ENCODE measurements around the gene CPNE4.
"Not testable (repeated sequence)": the region's sequence is repeated elsewhere in the genome, so short reads cannot be mapped to it uniquely, and the experiment has no call there.

The CPNE4 gene

DNA sequence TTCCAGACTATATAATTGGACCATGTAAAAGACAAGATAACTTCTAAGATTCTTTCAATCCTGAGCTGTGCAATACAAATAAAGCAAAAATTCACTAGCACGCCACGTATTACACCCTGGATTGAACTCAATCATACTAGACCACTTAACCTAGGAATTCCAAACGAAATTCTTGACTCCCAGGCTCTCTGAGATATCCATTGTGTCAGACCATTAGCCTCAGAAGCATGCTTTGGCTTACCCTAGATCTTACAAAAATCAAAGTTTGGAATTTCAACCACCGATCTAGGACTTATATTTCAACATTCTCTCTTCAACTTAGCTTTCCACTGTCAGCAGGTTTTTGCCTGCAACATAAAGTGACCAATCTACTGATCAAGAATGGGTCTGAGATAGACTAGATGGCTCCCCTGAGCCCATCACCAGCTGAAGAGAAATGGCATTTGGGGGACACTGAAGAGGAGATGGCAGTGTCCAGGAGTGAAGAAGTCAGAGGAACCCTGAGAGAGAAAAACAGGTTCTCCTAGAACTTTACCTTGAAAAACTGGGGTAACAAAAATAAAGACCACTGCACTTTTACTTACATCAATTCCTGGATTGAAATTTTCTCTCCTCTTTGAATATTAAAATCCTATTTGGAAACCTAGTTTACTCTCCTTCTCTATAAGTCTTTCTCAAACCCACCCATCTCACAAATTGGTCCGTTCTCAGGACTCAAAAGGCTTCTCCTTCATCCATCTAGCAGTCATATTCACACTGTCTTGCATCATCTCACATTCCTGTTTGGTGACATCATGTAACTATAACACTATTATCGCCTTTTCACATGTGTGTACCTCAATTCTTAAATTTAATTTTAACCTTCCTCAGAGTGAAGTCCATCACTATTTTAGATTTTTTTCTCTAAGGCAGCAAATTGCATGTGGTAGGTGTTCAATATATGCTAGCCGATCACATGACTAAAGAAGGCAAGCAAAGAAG, 18.5 kb downstream of the CPNE4 start:
- no peak for DNase-seq

DNA sequence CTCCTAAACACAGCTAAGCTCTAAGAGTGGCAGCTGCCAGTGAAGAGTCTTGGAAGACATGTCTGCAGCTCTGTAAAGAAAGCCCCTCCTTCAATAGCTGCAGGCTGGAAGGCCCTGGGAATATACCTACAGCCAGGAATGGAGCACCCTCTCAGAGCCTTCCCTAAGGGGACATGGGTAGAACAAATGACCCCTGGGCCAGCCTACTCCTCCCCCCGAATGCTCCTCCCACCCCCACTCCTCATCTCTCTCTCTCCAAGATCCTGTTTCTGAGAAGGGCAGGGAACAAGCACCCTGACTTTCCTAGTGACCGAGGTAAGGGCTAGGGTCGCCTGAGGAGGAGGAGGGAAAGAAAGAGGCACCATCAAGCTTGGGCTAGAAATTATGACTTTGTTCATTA, 20.7 kb downstream of the CPNE4 start:
- no peak for DNase-seq

DNA sequence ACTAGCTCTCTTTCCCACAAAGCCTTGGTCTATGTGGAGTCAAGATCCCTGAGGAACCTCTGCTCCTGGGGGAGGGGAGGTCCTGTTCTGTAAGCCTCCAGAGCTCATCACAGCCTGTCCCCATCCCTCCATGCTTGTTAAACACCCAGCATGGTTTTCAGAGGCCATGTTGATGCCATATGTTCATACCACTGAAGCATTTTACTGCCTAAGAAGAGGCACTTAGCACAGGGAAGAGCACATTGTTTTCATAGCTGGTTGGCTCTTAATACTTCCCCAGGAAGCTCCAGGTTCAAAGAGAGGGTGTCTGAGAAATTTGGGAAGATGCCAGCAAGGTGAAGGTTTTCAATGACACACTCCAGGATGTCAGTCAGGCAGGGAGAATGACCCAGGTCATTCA, 25.6 kb downstream of the CPNE4 start:
- no peak for DNase-seq

DNA sequence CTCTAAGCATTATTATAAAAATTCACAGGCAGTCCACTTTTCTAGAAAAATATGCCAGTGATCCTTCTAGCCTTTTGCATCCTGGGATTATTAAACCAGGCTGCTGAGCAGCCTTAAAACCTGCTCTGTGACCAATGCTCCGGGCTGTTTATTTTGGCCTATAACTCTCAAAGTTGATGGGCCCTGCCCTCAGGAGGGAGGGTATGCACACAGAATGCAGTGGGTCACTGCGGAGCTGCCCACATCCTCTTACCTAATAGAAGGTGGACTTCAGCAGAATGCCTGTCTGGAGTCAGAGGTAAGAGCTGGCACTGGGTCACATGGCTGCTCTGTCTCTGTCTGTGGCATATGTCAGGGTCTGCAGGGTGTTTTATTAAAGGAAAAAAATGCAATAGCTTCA, 26.0 kb downstream of the CPNE4 start:
- DNase-seq: no peak

DNA sequence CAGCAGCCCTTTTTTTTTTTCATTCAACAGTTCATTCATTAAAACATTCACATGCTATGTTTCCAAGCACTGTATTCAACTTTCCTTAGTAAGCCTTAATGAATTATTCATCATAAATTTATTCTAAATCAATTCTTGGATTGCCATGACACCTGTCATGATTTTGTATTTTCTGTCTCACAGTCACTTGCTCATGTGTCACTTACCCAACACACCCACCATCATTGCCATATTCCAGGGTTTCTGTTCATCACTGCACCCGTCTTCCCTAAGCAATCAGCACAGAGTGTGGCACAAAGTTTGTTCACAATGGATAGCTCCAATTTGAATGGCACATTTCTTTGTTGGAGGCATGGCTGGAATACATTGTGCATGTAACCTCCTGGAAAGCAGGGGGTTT, 27.2 kb downstream of the CPNE4 start:
- no peak for DNase-seq

DNA sequence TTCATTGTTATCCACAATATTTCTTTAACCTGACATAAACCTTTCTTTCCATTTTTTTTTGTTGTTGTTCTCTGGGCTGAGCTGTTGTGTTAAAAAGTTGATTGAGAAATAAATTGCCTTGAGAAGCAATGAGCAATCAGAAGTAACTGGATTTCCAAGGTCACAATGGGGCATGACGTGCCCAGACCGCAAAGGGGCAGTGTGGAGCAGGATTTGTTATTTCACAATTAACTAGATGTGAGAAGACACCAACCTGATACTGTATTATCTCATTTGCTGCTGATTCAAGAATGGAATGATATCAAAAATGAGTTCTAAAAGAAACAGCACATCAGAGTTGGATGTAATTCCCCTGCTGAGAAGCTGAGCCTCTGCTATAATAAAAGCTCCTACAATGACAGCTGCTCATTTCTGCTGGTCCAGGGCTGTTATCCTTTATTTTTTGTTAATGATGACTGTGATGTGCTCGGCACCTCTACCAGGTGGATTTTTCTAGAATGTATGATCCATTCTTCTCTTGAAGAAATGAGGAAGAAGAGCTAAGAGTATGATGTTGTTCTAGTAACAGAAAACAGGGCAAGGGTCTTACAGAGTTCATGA, 28.1 kb downstream of the CPNE4 start:
- no peak for DNase-seq

DNA sequence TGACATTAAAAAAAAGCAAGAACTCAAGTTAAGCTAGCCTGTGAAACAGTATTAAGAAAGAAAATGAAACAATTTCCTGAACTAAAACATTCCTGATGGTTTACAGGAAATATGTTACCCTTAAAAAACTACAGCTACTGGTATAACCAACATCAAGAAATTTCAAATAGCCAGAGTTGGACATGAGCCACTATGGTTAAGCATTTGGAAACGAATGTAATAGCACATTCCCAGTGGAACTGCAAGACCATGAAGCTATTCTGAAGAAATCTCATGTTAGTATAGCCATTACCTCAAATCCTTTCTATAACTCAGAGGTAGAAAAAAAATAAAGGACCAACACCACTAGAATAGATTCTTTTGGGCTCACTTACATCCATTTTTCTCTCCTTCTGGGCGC, 30.2 kb downstream of the CPNE4 start:
- no peak for DNase-seq

DNA sequence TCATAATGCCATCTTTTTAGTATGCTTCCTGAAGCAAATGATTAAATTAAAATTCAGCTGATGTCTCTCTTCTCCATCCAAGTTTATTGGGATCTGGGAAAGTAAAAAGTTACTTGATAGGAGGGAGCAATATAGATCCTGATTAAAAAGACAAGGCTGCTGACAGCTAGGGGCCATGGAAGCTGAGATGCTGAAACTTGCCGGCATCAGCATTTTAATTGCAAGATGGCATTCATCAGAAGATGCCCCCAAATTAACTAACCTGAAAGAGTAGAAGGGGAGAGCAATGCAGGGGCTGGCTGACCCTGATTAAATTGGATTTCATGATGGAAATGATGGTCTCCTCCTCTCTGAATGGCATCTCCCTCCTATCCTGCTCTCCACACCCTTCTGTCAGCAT, 31.1 kb downstream of the CPNE4 start:
- no peak for DNase-seq

DNA sequence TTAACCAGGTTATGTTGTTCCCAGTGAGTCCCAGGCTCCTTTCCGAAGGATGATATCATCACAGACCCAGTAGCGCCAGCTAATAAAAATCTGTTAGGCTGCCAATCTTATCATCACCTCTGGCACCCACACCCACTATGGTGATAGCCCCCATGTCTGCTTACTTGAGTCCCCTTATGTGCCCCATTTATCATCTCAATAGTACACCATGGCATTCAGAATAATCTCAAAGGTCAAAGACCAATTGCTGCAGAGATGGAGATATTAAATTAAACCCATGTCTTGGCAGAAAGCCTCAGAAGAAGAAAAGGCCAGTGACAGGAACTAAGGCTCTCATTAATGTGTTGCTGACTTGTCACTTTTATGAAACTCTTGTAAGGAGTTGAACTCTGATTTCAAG, 32.8 kb downstream of the CPNE4 start:
- DNase-seq: no peak

DNA sequence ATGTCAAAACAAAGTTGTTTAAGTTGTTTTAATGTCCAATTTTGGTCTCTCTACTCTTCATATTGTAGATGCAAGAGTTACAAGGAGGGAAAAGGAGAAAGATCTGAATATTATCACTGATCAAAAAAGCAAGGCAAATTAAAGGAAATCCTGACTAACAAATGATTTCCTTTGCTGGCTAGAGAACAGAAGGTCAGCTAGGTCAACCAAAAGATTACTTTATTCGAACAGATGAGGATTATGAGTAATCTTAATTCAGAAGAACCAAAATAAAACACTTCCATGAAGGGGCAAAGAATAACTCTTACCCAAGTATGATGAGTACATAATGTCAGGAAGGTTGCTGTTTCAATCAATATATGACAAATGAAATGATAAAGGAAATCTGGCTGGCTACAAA, 33.8 kb downstream of the CPNE4 start:
- no peak for DNase-seq

DNA sequence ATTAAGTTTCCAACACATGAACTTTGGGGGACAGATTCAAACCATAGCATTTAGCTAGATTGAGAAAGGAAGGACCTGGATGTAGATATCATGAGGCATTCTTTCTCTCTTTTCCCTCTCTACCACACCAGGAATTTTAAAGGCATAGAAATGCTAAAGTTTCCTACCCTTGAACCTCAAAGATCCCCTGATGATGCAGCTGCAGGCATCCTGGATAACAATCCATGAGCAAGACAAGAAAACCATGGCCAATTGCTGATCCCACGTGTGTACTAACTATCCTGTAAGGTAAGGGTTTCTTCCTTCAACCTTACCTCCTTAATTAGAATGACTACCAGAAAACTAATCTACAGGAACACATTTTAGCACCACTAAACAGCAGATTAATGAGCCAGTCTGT, 36.8 kb downstream of the CPNE4 start:
- DNase-seq: no peak

DNA sequence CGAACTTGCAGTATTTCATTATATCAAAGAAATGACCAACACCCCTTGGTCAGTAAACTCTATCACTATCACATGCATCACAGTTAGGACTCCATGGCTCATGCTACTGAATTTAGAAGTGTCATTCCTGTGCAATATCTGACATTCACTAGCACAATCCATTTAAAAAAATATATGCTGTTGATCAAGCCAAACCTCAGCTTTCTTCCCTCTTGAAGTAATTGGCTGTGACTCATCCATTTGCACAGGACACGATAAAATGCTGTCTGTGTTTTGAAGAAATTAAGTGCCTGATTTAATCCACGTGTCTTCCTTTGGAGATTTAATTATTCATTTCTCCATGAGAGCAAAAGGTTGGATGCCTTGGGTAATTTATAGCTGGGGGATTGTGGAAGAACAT, 38.9 kb downstream of the CPNE4 start:
- no peak for DNase-seq

DNA sequence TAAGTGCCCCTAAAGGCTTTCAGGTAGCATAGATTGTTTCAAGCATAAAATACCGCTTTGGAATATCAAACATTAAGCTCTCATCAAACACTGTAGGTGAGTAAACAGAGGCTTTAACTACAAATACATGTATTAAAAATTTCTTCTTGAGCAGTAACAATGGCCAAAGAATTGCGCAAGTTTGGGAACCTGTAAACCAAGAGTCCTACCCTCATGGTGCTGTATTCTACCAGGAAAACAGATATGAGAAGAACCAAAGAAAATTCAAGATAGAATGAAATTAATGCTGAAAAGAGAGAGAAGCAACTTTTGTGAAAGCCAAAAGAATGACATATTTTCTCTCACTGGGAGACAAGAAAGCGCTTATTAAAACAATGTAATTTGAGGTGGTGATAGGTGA, 45.5 kb downstream of the CPNE4 start:
- DNase-seq: no peak

DNA sequence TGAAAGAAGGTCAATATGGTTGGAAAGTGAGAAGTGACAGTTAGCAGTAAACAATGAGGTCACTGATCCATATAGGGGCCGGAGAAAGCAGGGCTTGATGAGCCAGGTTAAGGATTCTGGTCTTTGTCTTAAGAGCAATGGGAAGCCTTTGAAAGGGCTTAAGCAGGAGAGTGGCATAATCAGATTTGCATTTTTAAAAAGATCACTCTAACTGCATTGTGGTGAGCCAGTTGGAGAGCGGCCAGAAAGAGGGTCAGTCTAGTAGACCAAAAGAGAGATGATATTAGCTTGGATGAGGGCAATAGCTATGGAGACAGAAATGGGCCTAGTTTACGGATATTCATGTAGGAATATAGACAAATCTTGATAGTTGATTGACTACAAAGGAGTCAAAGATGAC, 46.6 kb downstream of the CPNE4 start:
- no peak for DNase-seq

DNA sequence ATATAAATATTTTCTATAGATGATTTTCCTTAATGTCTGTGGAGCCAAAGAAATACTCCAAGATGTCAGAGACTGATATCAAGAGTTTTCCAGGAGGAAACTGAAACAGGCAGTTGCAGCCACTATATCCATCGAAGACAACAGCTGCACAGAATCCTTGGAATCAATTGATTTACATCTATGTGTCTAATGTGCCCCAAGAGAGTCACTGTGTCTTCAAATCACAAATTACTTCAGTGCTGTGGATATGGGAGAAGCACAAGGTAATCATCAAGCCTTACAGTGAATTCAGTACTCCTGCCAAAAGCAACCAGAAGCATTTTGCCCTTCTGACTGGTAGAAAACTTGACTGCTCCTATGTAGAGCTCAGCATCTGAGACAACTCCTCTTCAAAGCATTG, 51.1 kb downstream of the CPNE4 start:
- no peak for DNase-seq

DNA sequence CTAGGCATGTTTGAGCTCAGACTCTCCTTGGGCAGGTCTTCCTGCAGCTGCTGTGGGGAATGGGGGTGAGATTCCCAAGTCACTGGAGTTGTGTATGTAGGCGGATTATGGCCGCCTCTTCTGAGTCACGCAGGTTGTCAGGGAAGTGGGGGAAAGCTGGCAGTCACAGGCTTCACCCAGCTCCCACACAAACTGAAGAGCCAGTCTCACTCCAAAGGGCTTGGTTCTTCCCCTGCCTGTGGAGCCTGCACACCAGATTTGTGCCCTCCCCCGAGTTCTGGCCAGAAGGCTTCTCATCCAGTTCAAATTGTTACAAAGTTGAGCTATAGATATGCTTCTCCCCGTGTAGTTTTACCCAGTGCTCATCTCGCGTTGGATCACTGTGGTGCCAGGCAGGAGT, 53.5 kb downstream of the CPNE4 start:
- no peak for DNase-seq

DNA sequence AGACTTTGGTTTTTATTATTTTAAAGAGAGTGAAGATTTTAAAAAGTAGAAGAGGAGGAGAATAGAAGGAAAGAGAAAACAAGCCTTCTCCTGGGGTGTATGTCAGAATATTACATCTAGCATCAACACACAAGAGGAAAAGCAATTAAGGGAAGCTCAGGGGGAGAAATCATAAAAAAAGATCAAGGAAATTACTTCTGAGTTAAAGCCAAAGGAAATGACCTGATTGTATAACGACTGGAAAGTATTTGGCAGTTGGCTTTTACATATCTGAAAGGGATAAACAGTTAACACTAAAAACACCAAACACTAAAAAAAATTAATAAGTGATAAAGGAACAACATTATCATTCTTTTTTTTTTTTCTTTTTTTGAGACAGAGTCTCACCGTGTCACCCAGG, 58.4 kb downstream of the CPNE4 start:
- DNase-seq: no peak

DNA sequence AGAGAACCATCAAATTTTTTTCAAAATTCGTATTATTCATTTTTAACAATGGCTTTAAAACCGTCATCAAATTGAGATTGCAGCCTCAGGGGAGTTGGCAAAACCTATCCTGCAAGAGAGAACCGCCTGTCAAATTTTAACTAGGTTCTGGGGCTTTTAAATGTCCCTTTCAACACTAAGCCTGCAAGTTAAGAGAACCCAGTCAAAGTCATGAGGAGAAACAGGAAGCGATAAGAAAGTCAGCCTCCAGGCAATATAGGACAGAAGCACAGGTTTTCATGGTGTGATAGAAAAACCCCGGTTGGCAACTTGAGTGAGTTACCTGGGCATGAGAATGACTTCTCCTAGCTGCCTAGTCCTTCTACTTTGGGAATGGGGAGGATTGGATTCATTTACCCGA, 59.8 kb downstream of the CPNE4 start:
- DNase-seq: no peak

DNA sequence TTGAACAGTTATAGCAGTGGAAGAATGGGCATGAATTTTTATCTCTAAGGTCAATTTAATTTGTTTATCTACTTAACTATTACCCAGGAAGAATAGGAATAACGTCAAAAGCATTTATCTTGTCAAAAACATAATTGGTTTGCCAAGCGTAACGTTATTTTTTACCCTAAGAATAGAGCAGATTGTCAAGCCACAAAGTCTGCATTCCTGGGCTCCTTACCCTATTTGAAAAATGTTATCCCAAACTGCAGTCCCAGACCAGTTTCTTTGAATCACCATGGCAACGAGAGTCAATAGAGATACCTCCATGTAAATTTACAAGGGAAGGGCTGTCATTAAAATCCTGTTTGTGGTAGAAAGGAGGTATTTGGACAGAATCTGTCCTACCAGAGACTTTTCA, 61.1 kb downstream of the CPNE4 start:
- DNase-seq: no peak

DNA sequence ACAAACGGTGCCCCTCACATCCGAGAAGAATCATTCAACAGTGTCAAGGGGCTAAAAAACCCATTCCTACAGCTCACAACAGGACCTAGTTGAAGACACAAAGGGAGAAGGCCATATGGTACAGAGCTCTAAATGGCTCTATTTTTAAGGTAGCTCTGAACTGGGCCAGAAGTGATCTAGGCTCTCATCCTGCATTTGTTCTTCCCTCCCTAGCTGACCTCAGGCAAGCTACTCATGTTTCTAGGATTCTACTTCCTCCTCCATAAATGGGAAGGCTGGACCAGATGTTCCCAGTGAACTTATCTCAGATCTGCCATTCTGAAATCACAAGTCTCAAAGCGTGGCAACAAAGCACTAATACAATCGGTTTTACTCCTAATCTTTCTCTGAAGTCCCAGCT, 62.3 kb downstream of the CPNE4 start:
- DNase-seq: no peak

DNA sequence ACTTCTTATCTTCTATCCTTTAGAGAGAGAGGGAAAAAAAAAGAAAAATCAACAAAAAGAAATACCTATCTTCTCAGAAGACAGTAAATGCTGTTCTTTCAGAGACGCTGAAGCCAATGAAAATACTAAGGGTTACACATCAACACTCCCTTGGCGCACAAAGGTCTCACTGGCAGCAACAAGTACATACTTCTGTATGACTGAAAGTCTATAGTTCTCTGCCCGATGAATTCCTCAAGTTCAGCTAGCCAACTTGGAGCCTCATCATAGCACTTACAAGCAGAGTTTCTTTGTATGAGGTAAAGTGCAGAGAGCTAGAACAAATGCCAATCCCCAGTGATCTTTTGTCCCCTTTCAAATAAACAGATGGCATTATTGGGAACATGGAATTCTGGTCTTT, 62.7 kb downstream of the CPNE4 start:
- no peak for DNase-seq

DNA sequence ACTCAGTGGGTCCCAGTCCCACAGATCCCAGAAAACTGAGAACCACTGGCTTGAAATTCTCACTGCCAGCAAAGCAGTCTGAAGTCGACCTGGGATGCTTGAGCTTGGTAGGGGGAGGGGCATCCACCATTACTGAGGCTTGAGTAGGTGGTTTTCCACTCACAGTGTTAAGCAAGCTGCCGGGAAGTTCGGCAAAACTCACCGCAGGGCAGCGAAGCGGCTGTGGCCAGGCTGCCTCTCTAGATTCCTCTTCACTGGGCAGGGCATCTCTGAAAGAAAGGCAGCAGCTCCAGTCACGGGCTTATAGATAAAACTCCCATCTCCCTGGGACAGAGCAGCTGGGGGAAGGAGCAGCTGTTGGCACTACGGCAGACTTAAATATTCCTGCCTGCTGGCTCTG, 71.4 kb downstream of the CPNE4 start:
- not testable (repeated sequence) for DNase-seq

DNA sequence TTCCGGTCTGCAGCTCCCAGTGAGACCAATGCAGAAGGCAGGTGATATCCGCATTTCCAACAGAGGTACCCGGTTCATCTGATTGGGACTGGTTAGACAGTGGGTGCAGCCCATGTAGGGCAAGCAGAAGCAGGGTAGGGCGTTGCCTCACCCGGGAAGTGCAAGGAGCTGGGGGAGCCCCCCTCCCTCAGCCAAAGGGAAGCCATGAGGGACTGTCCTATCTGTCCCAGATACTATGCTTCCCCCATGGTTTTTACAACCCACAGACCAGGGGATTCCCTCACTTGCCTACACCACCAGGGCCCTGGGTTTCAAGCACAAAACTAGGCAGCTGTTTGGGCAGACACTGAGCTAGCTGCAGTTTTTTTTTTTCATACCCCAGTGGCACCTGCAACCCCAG, 71.8 kb downstream of the CPNE4 start:
- no peak for DNase-seq

DNA sequence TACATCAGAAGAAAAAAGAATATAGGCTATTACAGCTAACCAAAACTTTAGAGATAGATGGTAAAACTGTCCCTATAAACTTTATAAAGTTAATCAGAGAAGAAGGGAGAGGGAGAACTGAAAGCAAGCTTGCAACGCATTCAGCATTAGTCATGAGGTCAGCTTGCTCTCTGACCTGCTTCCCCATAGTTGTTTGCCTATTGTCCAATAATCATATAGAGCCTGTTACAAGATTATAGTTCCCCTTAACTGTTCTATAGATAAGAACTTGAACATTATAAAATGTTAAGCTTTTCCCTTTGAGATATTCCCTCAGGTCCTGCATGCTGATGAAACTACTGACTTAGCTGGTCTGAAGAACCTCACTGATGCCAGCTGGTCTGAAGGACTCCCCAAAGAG, 74.5 kb downstream of the CPNE4 start:
- no peak for DNase-seq

DNA sequence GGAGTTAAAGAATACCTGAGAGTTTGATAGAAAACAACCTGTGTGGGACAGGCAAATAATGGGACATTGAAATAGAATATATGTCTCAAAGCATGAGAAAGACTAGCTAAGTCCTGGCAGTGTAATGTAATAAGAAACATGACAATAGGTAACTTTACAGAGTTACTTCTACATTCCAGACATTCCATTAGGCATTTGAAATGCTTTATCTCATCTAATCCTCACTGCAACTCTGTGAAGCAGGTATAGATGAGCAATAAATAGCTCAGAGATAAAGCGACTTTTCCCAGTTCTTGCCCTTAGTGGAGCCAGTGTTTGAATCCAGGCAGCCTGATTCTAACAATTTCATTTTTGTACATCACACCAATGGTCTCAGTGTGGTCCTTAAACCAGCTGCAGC, 76.8 kb downstream of the CPNE4 start:
- DNase-seq: no peak
